HepG2 (cell line): ENCODE data around the gene ATOH8.

ENCODE experiments used
- CREBL2 ChIP-seq: sonication (generic); formaldehyde crosslinking; IDR thresholded peaks from 2 replicates; pipeline ENCODE4 v1.8.1; 2023; ENCODE audit warnings: missing genetic modification reagents, mild to moderate bottlenecking, borderline replicate concordance
- CTCF ChIP-seq: sonication (generic); formaldehyde crosslinking; IDR thresholded peaks from 2 replicates; pipeline ENCODE4 v1.5.0; 2020; ENCODE audit warnings: mild to moderate bottlenecking, missing genetic modification reagents, moderate library complexity
- HMGXB4 ChIP-seq, 2 experiments: sonication (generic) in 1 of 2; formaldehyde crosslinking in 1 of 2; IDR thresholded peaks; 2 replicates each; pipeline versions ENCODE4 v1.4.0 to v1.6.1; 2018 to 2020; ENCODE audit warnings: missing genetic modification reagents in 2 of 2, borderline replicate concordance in 1 of 2, low read depth in 1 of 2, mild to moderate bottlenecking in 1 of 2, missing biosample characterization in 1 of 2
- NFE2L1 ChIP-seq: sonication (generic); formaldehyde crosslinking; IDR thresholded peaks from 2 replicates; pipeline ENCODE4 v1.4.0; 2020; ENCODE audit warnings: missing genetic modification reagents, mild to moderate bottlenecking, borderline replicate concordance
- RAD21 ChIP-seq: fragments of 450-650 bp; formaldehyde crosslinking; IDR thresholded peaks from 2 replicates; pipeline ENCODE4 v1.5.0; 2020; ENCODE audit warnings: mild to moderate bottlenecking
- RFX5 ChIP-seq: IDR thresholded peaks from 2 replicates; pipeline ENCODE4 v1.6.1; 2011; ENCODE audit warnings: low read depth, low read length, improper control_type of control experiment
- SRF ChIP-seq: IDR thresholded peaks from 2 replicates; pipeline ENCODE4 v1.6.1; 2011; ENCODE audit warnings: mild to moderate bottlenecking, low read depth, low read length, moderate library complexity
- SRSF1 ChIP-seq: fragments of 200-400 bp; formaldehyde crosslinking; optimal IDR thresholded peaks from 2 replicates; pipeline ENCODE3; 2017; ENCODE audit warnings: mild to moderate bottlenecking, low read depth, low read length, moderate library complexity
- ZNF138 ChIP-seq: sonication (generic); formaldehyde crosslinking; IDR thresholded peaks from 2 replicates; pipeline ENCODE4 v1.5.0; 2020; ENCODE audit warnings: mild to moderate bottlenecking, low read depth, missing genetic modification reagents
- ZNF20 ChIP-seq: sonication (generic); formaldehyde crosslinking; IDR thresholded peaks from 2 replicates; pipeline ENCODE4 v1.4.0; 2020; ENCODE audit warnings: mild to moderate bottlenecking, moderate library complexity, missing genetic modification reagents
- ZNF510 ChIP-seq: sonication (generic); formaldehyde crosslinking; IDR thresholded peaks from 2 replicates; pipeline ENCODE4 v1.4.0; 2020; ENCODE audit warnings: low read depth, mild to moderate bottlenecking, missing genetic modification reagents
- ZNF644 ChIP-seq: IDR thresholded peaks from 2 replicates; pipeline ENCODE4 v1.6.1; 2016; ENCODE audit warnings: low read depth
- ZNF709 ChIP-seq: sonication (generic); formaldehyde crosslinking; IDR thresholded peaks from 2 replicates; pipeline ENCODE4 v1.5.0; 2020; ENCODE audit warnings: mild to moderate bottlenecking, missing genetic modification reagents
- ZNF770 ChIP-seq: sonication (generic); formaldehyde crosslinking; IDR thresholded peaks from 2 replicates; pipeline ENCODE4 v1.5.0; 2020; ENCODE audit warnings: mild to moderate bottlenecking, missing genetic modification reagents

GRCh38 chr2:85706599-85707296 is 47.0 kb upstream of the ATOH8 start:
- TF ChIP-seq ZNF709 (no peak), CREBL2 (CRISPR knock-in tag) (no peak), ZNF770 (CRISPR knock-in tag) (no peak), NFE2L1 (CRISPR knock-in tag) (no peak), ZNF138 (no peak), SRSF1 (no peak), HMGXB4 (CRISPR knock-in tag; IDR thresholded peaks at IDR 0.05; ENCODE audit: borderline replicate concordance in 1 of 2, low read depth in 1 of 2) (no peak), ZNF20 (CRISPR knock-in tag) (no peak), RAD21 (CRISPR knock-in tag) (no peak), SRF (no peak), RFX5 (no peak), ZNF510 (CRISPR knock-in tag) (no peak), CTCF (no peak), ZNF644 (CRISPR knock-in tag) (no peak)
